AG10803 (cell line): Measurements from ENCODE around the gene TMEM200A.

Experiments
- DNase-seq: peaks from one replicate; pipeline ENCODE4 v3.0.0; 2010; ENCODE audit warnings: low read depth
- H3K4me3 ChIP-seq: 2 replicates; pipeline ENCODE4 v1.5.1; 2011; ENCODE audit warnings: mild to moderate bottlenecking, low read length, control low read depth
- TF ChIP-seq, protein P1 (sequence below): conservative IDR thresholded peaks from 2 replicates; pipeline ENCODE4 v1.5.1; 2011; ENCODE audit warnings: mild to moderate bottlenecking, low read length, control low read depth, inconsistent platforms

The TMEM200A gene

DNA sequence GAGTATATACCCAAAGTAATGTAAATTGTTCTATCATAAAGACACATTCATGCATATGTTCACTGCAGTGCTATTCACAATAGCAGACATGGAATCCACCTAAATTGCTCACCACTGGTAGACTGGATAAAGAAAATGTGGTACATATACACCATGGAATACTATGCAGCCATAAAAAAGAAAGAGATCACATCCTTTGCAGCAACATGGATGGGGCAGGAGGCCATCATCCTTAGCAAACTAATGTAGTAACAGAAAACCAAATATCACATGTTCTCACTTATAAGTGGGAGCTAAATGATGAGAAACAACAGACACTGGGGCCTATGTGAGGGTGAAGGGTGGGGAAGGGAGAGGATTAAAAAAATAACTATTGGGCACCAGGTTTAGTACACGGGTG is 11.5 kb upstream of the TMEM200A start:
- TF ChIP-seq, protein P1, sequence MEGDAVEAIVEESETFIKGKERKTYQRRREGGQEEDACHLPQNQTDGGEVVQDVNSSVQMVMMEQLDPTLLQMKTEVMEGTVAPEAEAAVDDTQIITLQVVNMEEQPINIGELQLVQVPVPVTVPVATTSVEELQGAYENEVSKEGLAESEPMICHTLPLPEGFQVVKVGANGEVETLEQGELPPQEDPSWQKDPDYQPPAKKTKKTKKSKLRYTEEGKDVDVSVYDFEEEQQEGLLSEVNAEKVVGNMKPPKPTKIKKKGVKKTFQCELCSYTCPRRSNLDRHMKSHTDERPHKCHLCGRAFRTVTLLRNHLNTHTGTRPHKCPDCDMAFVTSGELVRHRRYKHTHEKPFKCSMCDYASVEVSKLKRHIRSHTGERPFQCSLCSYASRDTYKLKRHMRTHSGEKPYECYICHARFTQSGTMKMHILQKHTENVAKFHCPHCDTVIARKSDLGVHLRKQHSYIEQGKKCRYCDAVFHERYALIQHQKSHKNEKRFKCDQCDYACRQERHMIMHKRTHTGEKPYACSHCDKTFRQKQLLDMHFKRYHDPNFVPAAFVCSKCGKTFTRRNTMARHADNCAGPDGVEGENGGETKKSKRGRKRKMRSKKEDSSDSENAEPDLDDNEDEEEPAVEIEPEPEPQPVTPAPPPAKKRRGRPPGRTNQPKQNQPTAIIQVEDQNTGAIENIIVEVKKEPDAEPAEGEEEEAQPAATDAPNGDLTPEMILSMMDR, result no peak
- no peak for DNase-seq
- no peak overlapping the region for H3K4me3 ChIP-seq

DNA sequence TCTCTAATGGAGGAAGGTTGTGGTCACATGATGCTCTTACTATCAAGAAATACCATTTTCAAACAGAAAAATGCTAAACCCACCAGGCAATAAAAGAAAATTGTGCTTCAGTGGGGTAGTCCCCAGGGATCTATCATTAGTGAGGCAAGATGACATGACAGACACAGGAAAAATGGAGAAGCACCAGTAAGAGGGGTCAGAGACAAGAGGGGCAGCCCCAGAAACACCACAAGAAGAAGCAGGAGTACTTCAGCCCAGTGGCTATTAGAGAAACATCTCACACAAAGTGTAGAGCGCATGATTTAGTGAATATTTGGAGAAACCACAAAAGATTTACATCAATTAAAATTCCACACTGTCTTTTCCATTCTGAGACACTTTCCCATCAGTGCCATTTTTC is 10.2 kb upstream of the TMEM200A start:
- TF ChIP-seq, protein P1, result no peak
- no peak overlapping the region for H3K4me3 ChIP-seq
- DNase-seq, result no peak

DNA sequence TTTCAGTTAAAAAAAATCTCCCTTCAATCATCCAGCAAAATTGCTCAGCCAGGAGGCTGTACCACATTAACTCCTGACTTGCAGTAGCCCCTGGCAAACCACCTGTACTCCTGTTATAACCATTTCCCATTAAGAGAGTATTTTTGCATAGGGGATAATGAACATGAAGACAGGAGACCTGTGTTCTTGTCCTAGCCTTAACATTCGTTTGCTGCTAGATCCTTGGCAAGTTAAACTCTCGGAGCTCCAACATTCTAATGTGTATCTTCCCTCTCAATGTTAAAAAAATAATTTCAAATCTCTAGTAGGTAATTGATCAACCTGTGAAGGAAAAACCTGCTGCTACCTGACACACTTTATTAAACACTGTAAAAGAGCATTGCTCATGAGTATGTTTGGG is 8.4 kb upstream of the TMEM200A start:
- DNase-seq, result no peak
- TF ChIP-seq, protein P1, result no peak
- no peak overlapping the region for H3K4me3 ChIP-seq

DNA sequence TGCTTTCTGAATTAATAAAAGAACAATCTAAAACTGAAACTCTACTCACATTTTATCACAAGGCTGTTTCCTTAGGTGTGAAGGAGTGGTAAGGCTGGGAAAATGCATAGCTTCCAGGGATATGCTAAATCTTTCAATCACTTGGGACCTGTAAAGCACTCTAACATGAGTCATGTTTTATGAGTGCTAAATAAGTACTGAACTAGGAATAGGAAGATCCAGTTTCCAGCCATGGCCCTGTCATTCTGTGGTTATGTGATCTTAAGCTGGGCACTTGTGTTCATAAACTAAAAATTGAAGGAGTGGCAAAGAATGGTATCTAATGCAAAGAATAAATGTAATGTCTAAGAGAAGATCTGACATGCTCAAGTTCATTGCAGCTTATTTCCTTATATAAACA is 6.1 kb upstream of the TMEM200A start:
- no peak for DNase-seq
- no peak overlapping the region for H3K4me3 ChIP-seq
- TF ChIP-seq, protein P1, result no peak

DNA sequence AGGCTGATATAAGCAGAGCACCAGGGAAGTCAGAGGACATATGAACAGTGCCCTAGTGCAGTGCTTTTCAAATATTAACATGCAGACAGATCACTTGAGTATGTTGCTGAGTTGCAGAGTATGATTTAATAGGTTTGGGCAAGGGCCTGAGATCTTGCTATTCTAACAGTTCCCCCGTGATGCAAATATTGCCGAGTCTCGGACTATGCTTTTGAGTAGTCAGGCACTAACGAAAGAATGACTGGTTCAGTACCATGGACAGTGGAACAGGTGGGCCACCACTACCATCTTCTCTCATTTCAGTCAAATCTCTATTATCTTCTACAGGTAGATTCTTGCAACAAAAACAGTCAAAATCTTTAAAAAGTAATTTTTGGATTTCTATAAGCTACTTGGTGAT is 3.7 kb upstream of the TMEM200A start:
- no peak overlapping the region for H3K4me3 ChIP-seq
- TF ChIP-seq, protein P1, result no peak
- DNase-seq, result no peak

DNA sequence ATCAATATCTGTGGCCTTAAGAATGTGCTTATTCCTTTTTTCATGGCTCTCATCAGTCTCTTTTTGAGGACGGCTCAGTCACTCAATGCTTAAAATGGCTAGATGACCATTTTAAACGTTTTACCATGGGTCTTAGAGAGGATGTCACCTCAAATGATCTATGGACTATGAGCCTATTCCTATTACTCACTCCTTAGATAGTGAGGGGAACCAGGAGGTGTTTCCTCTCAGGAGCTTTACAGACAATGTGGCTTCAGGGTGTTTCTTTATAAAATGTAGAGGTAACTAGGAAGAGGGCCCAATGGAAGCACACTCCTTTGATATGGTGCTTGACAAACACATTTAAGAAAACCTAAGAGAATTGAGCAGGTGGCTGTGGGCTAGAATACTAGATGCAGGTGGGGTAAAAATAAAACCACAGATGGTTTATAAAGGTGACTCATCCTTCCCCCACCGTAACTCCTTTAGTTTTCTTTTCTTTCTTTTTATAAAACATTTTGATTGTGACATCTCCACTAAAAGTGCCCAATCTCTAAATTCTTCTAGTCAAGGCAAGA is 1.5 kb upstream of the TMEM200A start:
- TF ChIP-seq, protein P1, result no peak
- no peak overlapping the region for H3K4me3 ChIP-seq
- DNase-seq, result no peak

DNA sequence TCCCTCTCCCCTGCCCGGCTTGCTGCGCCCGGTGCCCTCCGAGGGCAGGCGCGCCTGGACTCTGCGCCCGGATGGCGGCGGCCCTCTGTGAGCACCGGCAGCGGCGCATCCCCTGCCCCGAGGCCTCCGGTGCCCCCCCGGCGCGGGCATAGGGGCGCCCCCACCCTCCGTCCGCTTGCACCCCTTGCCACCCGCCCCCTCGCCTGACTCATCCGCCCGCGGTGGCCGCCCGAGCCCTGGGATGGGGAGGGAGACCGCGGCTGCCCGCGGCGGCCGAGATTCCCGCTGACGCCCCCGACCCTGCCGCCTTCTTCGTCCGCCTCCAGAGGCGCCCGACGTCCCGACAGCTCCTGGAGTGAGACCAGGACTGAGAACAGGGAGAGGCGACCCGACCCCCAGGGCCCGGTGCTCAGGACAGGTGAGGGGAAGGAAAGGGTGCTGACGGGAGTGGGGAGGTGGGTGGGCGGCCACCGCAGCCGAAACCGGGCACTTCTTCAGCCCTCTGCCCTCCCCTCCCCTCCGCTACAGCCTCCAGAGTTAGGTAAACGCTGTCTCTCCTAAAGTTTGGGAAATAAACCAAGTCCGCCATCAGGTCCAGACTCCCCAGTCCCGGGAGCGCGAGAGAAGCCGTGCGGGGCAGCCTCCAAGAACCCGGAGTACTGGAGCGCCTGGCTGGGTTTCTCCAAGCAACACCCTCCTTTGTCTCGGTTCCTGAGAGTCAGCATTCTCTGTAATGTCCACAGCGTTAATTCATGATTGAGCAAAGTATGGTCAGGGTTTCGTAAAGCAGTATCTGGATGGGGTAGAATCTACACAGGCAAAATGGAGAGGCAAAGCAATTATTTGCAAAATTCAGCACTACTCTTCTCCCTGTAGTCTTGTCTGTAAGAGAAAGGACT is 539 bp downstream of the TMEM200A start:
- peak; percentile 75 for DNase-seq
- H3K4me3 ChIP-seq, result peak overlapping the region; percentile 94
- TF ChIP-seq, protein P1, result peak; percentile 20; the same call in 1 of the 2 replicates
